SK-N-SH (cell line): ENCODE results near the gene LATS2. TPM values are rescaled to one million over a fixed set of nuclear protein-coding genes. Genes with fewer than 3 reads are reported as not detected.

Experiments
- CTCF ChIA-PET: fragments of 300-600, 350-600 bp; formaldehyde crosslinking; extraction: SDS; loops from one replicate; lab custom pipeline; 2021; lab: Yijun Ruan, JAX
- POLR2A ChIA-PET: fragments of 350-600 bp; sonication (Branson Sonifier 250); formaldehyde crosslinking; extraction: SDS; loops from one replicate; lab custom pipeline; 2020; ENCODE audit warnings: antibody characterized with exemption, inconsistent platforms; lab: Yijun Ruan, JAX
- DNase-seq: peaks from one replicate; pipeline ENCODE4 v3.0.0; 2012
- H2AFZ ChIP-seq: fragments of 200-600 bp; sonication (generic); 2 replicates; pipeline ENCODE4 v1.8.1; 2016; ENCODE audit warnings: antibody characterized with exemption, mild to moderate bottlenecking, low read depth
- H3F3A ChIP-seq: fragments of 200-600 bp; sonication (generic); replicated peaks from 2 replicates; pipeline ENCODE3; 2016; ENCODE audit warnings: antibody characterized with exemption, mild to moderate bottlenecking; ENCODE audit not compliant: insufficient read depth
- H3K27ac ChIP-seq, 2 experiments: fragments of 200-500 bp in 1 of 2; fragments of 200-600 bp in 1 of 2; sonication (Bioruptor generic) in 1 of 2; sonication (generic), shearing (Covaris generic) in 1 of 2; 2 replicates each; pipeline versions ENCODE4 v1.5.1 to v1.6.1; 2014 to 2016; ENCODE audit warnings: low read depth in 2 of 2, inconsistent platforms in 1 of 2, low read length in 1 of 2, mild to moderate bottlenecking in 1 of 2, mixed read lengths in 1 of 2
- H3K27me3 ChIP-seq: fragments of 200-600 bp; sonication (generic), shearing (Covaris generic); 2 replicates; pipeline ENCODE4 v1.6.1; 2016; ENCODE audit warnings: mixed run types; ENCODE audit not compliant: insufficient read depth
- H3K36me3 ChIP-seq, 2 experiments: fragments of 200-500 bp in 1 of 2; fragments of 200-600 bp in 1 of 2; sonication (Bioruptor generic) in 1 of 2; sonication (generic) in 1 of 2; replicated peaks in 1 of 2; 2 replicates each; pipeline versions ENCODE3 to v1.5.1; 2014 to 2016; ENCODE audit warnings: low read length in 1 of 2, mild to moderate bottlenecking in 1 of 2; ENCODE audit not compliant: insufficient read depth in 2 of 2, control insufficient read depth in 1 of 2
- H3K4me1 ChIP-seq, 2 experiments: fragments of 200-500 bp in 1 of 2; fragments of 200-600 bp in 1 of 2; sonication (Bioruptor generic) in 1 of 2; sonication (generic), shearing (Covaris generic) in 1 of 2; 2 replicates each; pipeline versions ENCODE4 v1.5.1 to v1.6.1; 2014 to 2016; ENCODE audit warnings: low read depth in 1 of 2, low read length in 1 of 2, mixed run types in 1 of 2; ENCODE audit not compliant: insufficient read depth in 2 of 2, control insufficient read depth in 1 of 2
- H3K4me2 ChIP-seq: fragments of 200-600 bp; sonication (generic), shearing (Covaris generic); 2 replicates; pipeline ENCODE4 v1.6.1; 2017; ENCODE audit warnings: mixed run types
- H3K4me3 ChIP-seq, 2 experiments: fragments of 200-500 bp in 1 of 2; fragments of 200-600 bp in 1 of 2; sonication (Bioruptor generic) in 1 of 2; sonication (generic), shearing (Covaris generic) in 1 of 2; 2 replicates each; pipeline versions ENCODE4 v1.5.1 to v1.8.1; 2014 to 2016; ENCODE audit warnings: low read depth in 2 of 2, inconsistent platforms in 1 of 2, low read length in 1 of 2, mild to moderate bottlenecking in 1 of 2, mixed read lengths in 1 of 2, moderate library complexity in 1 of 2
- H3K79me2 ChIP-seq: fragments of 200-600 bp; sonication (generic); 2 replicates; pipeline ENCODE4 v1.8.1; 2017; ENCODE audit warnings: mild to moderate bottlenecking; ENCODE audit not compliant: insufficient read depth
- H3K9ac ChIP-seq: fragments of 200-600 bp; sonication (generic); 2 replicates; pipeline ENCODE4 v1.6.1; 2017; ENCODE audit warnings: mixed run types
- H3K9me2 ChIP-seq: fragments of 200-600 bp; sonication (generic); 2 replicates; pipeline ENCODE4 v1.6.1; 2017; ENCODE audit warnings: mixed run types
- H3K9me3 ChIP-seq: fragments of 200-600 bp; sonication (generic); 2 replicates; pipeline ENCODE4 v1.6.1; 2017; ENCODE audit warnings: mixed run types, mild to moderate bottlenecking, moderate library complexity
- H4K20me1 ChIP-seq: fragments of 200-600 bp; sonication (generic); 2 replicates; pipeline ENCODE4 v1.6.1; 2017; ENCODE audit warnings: mild to moderate bottlenecking, mixed run types; ENCODE audit not compliant: insufficient read depth
- CHD2 ChIP-seq: fragments of 150-350 bp; IDR thresholded peaks from 2 replicates; pipeline ENCODE4 v1.6.1; 2018; ENCODE audit warnings: low read length; ENCODE audit not compliant: partially characterized antibody
- FOSL2 ChIP-seq: IDR thresholded peaks from 2 replicates; pipeline ENCODE4 v1.4.0; 2012; ENCODE audit warnings: low read depth, mild to moderate bottlenecking, moderate library complexity, borderline replicate concordance
- MEF2A ChIP-seq: IDR thresholded peaks from 2 replicates; pipeline ENCODE4 v1.4.0; 2012; ENCODE audit warnings: low read depth, borderline replicate concordance
- NFIC ChIP-seq: IDR thresholded peaks from 2 replicates; pipeline ENCODE4 v1.4.0; 2012; ENCODE audit warnings: borderline replicate concordance
- RAD21 ChIP-seq: IDR thresholded peaks from 2 replicates; pipeline ENCODE4 v1.6.1; 2012; ENCODE audit warnings: mild to moderate bottlenecking, low read length
- RFX5 ChIP-seq: IDR thresholded peaks from 2 replicates; pipeline ENCODE4 v1.6.1; 2012; ENCODE audit warnings: mild to moderate bottlenecking, improper control_type of control experiment, low read length
- SIN3A ChIP-seq: IDR thresholded peaks from 2 replicates; pipeline ENCODE4 v1.6.1; 2012; ENCODE audit warnings: low read depth, mild to moderate bottlenecking, low read length, moderate library complexity, borderline replicate concordance
- TCF12 ChIP-seq: IDR thresholded peaks from 2 replicates; pipeline ENCODE4 v1.4.0; 2012
- USF1 ChIP-seq: IDR thresholded peaks from 2 replicates; pipeline ENCODE4 v1.4.0; 2012; ENCODE audit warnings: low read depth, borderline replicate concordance
- USF2 ChIP-seq: fragments of 150-350 bp; IDR thresholded peaks from 2 replicates; pipeline ENCODE4 v1.6.1; 2017; ENCODE audit warnings: antibody characterized with exemption, low read length, low read depth, borderline replicate concordance
- YY1 ChIP-seq: IDR thresholded peaks from 2 replicates; pipeline ENCODE4 v1.4.0; 2012; ENCODE audit warnings: low read depth, mild to moderate bottlenecking
- ZBTB33 ChIP-seq: IDR thresholded peaks from 2 replicates; pipeline ENCODE4 v1.4.0; 2012; ENCODE audit warnings: low read depth, borderline replicate concordance
- WGBS: methylation state at CpG from one replicate; pipeline ENCODE4 v1.1.6; 2017; ENCODE audit warnings: low lambda C conversion rate; 5-methylcytosine and 5-hydroxymethylcytosine counted together
- polyA plus RNA-seq, 3 experiments: library from polyadenylated mRNA; depleted of rRNA; stranded (reverse); fragments of >200 nt; gene quantifications; 2 replicates each; pipeline ENCODE4 v1.2.3, GENCODE V29; 2012

Gene LATS2
- polyA plus RNA-seq, 1 of the 3 experiments (the other 2 are of a cell fraction), result 19.6 TPM

- POLR2A ChIA-PET, result no interaction called here
- Histone ChIP-seq H2AFZ (no peak overlapping the region), H3K9me3 (no peaks in the 10 kb centered on the region), H3K27me3 (no peaks in the 10 kb centered on the region), H3K27ac (peak overlapping the region in 1 of 2 experiments; percentile 12; a peak in 2 of 4 replicates), H3K4me3 (no peak overlapping the region), H3K4me1 (peaks cover 3 to 37% of the 10 kb centered on the region in 2 experiments; a peak in 3 of 4 replicates), H3K4me2 (no peak overlapping the region), H3F3A (peaks cover 12% of the 10 kb centered on the region), H3K79me2 (peaks cover 81% of the 10 kb centered on the region), H3K9me2 (no peaks in the 10 kb centered on the region), H3K9ac (no peak overlapping the region), H3K36me3 (peaks cover 26 to 28% of the 10 kb centered on the region in 2 experiments), H4K20me1 (peaks cover 12% of the 10 kb centered on the region)
- WGBS, result 67% methylated on average over 4 of the region's 4 CpGs
- TF ChIP-seq RAD21 (no peak), NFIC (0 out of 2 replicates have a peak, but pooled peaks have one; percentile 6), YY1 (no peak)
- DNase-seq, result no peak
- CTCF ChIA-PET, result no interaction called here
Measured at GRCh38 chr13:20993211-20993610, 68.2 kb downstream of the LATS2 start.

GRCh38 chr13:20991741-20992520, 69.5 kb downstream of the LATS2 start:
- no peak overlapping the region for H3K9ac ChIP-seq
- CTCF ChIA-PET, result interaction anchor here (0.7 kb wide), 1 partner anchor 484 kb away, joined by 3 read pairs; no protein-coding TSS in a partner anchor
- no peaks in the 10 kb centered on the region for H3K27me3 ChIP-seq
- H3K9me2 ChIP-seq, result no peaks in the 10 kb centered on the region
- no peak overlapping the region for H3K4me3 ChIP-seq
- peaks cover 5% of the 10 kb centered on the region for H3F3A ChIP-seq
- no peak overlapping the region for H3K27ac ChIP-seq
- H3K9me3 ChIP-seq, result no peaks in the 10 kb centered on the region
- H2AFZ ChIP-seq, result no peak overlapping the region
- DNase-seq, result no peak
- POLR2A ChIA-PET, result no interaction called here
- H3K36me3 ChIP-seq, result peaks cover 35% of the 10 kb centered on the region in 2 experiments
- H3K79me2 ChIP-seq, result peaks cover 84% of the 10 kb centered on the region
- TF ChIP-seq ZBTB33 (no peak), USF1 (no peak), SIN3A (no peak), MEF2A (no peak), FOSL2 (no peak), YY1 (no peak), USF2 (no peak), TCF12 (no peak), CHD2 (no peak), RFX5 (no peak)
- TF ChIP-seq, all 33 proteins: peak for 0
- peaks cover 12% of the 10 kb centered on the region for H4K20me1 ChIP-seq
- no peak overlapping the region for H3K4me2 ChIP-seq
- peaks cover 0 to 25% of the 10 kb centered on the region in 2 experiments; a peak in 2 of 4 replicates for H3K4me1 ChIP-seq
- WGBS, result 88% methylated on average over 16 of the region's 17 CpGs
